A549 (cell line): ENCODE results near the gene SPRTN. TPM values are rescaled to one million over a fixed set of nuclear protein-coding genes. Genes with fewer than 3 reads are reported as not detected.

ENCODE experiments used
- ATAC-seq, 2 experiments: fragments of 200-7000 bp in 1 of 2; fragments of >200 bp in 1 of 2; cut with Nextera tagmentation in 1 of 2; cut with Tn5 transposase in 1 of 2; 3 replicates each; pipeline versions ENCODE4 v1.8.0 to v1.9.1; 2018 to 2020; ENCODE audit warnings: mild to moderate bottlenecking in 1 of 2, moderate library complexity in 1 of 2
- CTCF ChIA-PET: fragments of 300-600 bp; sonication (Branson Sonifier 250); formaldehyde crosslinking; extraction: SDS; loops from one replicate; lab custom pipeline; 2021; ENCODE audit warnings: antibody characterized with exemption, inconsistent platforms; lab: Yijun Ruan, JAX
- POLR2A ChIA-PET: fragments of 350-600 bp; formaldehyde crosslinking; extraction: SDS; loops from one replicate; lab custom pipeline; 2021; ENCODE audit warnings: antibody characterized with exemption, inconsistent platforms; lab: Yijun Ruan, JAX
- DNase-seq, 2 experiments: peaks; one replicate each; pipeline versions ENCODE4 v3.0.0 to v3.0.0-alpha.2; 2011 to 2016; ENCODE audit warnings: low read depth in 1 of 2, low spot score in 1 of 2
- FAIRE-seq: peaks from 2 replicates; lab custom pipeline; 2011; peaks lifted over from hg19 to GRCh38; lab: Jason Lieb, UNC
- H3K27ac ChIP-seq, 2 experiments: fragments of >200 bp; sonication (Bioruptor Twin); formaldehyde crosslinking; 3 replicates each; pipeline ENCODE4 v1.5.1; 2016 to 2017
- H3K4me1 ChIP-seq: fragments of >200 bp; sonication (Bioruptor Twin); formaldehyde crosslinking; 3 replicates; pipeline ENCODE4 v1.6.1; 2016
- H3K4me2 ChIP-seq: fragments of >200 bp; sonication (Bioruptor Twin); formaldehyde crosslinking; 3 replicates; pipeline ENCODE4 v1.6.1; 2016
- H3K4me3 ChIP-seq: fragments of >200 bp; sonication (Bioruptor Twin); formaldehyde crosslinking; 3 replicates; pipeline ENCODE4 v1.5.1; 2016
- H3K9me3 ChIP-seq: fragments of >200 bp; sonication (Bioruptor Twin); formaldehyde crosslinking; 3 replicates; pipeline ENCODE4 v1.6.1; 2016
- ATOH8 ChIP-seq: fragments of 250-450 bp; sonication (Bioruptor Pico); IDR thresholded peaks from 2 replicates; pipeline ENCODE4 v1.5.0; 2020; ENCODE audit warnings: low read depth, mild to moderate bottlenecking, moderate library complexity
- CHD2 ChIP-seq: fragments of 150-350 bp; IDR thresholded peaks from 2 replicates; pipeline ENCODE4 v1.6.1; 2014; ENCODE audit warnings: low read length; ENCODE audit not compliant: partially characterized antibody
- CHD4 ChIP-seq: fragments of 200-600 bp; sonication (generic); IDR thresholded peaks from 2 replicates; pipeline ENCODE4 v1.6.1; 2016; ENCODE audit warnings: antibody characterized with exemption, mild to moderate bottlenecking, borderline replicate concordance
- EHF ChIP-seq: fragments of 250-450 bp; sonication (Bioruptor Pico); IDR thresholded peaks from 2 replicates; pipeline ENCODE4 v1.5.0; 2020; ENCODE audit warnings: mild to moderate bottlenecking
- EHMT2 ChIP-seq: fragments of 200-600 bp; sonication (generic); IDR thresholded peaks from 2 replicates; pipeline ENCODE4 v1.6.1; 2016; ENCODE audit warnings: antibody characterized with exemption, low read depth, mild to moderate bottlenecking, moderate library complexity
- ELK1 ChIP-seq: fragments of 150-350 bp; IDR thresholded peaks from 2 replicates; pipeline ENCODE4 v1.6.1; 2014; ENCODE audit warnings: low read depth, mild to moderate bottlenecking, low read length
- EP300 ChIP-seq, 2 experiments: fragments of >200 bp; sonication (Bioruptor Twin); formaldehyde crosslinking; IDR thresholded peaks; 2 replicates in 1 of 2; 3 replicates in 1 of 2; pipeline ENCODE4 v1.6.1; 2016 to 2017
- ESRRA ChIP-seq: fragments of 150-350 bp; IDR thresholded peaks from 2 replicates; pipeline ENCODE4 v1.6.1; 2014; ENCODE audit warnings: mild to moderate bottlenecking, low read length, borderline replicate concordance
- GATA3 ChIP-seq: IDR thresholded peaks from 2 replicates; pipeline ENCODE4 v1.6.1; 2012; ENCODE audit warnings: borderline replicate concordance
- HDAC2 ChIP-seq: fragments of 200-600 bp; sonication (generic); IDR thresholded peaks from 2 replicates; pipeline ENCODE4 v1.6.1; 2016
- HOXB5 ChIP-seq: fragments of 250-450 bp; sonication (Bioruptor Pico); IDR thresholded peaks from 2 replicates; pipeline ENCODE4 v1.5.0; 2020; ENCODE audit warnings: mild to moderate bottlenecking, moderate library complexity
- JUN ChIP-seq, 2 experiments: fragments of >200 bp; sonication (Bioruptor Twin); formaldehyde crosslinking; IDR thresholded peaks; 2 replicates in 1 of 2; 3 replicates in 1 of 2; pipeline ENCODE4 v1.6.1; 2016 to 2017
- MYC ChIP-seq: IDR thresholded peaks from 2 replicates; pipeline ENCODE4 v1.6.1; 2012; ENCODE audit warnings: mild to moderate bottlenecking, inconsistent platforms, low read length, improper control_type of control experiment, borderline replicate concordance
- PHF8 ChIP-seq: fragments of 200-600 bp; sonication (generic); IDR thresholded peaks from 2 replicates; pipeline ENCODE4 v1.6.1; 2016; ENCODE audit warnings: low read depth, mild to moderate bottlenecking, antibody characterized with exemption, moderate library complexity, borderline replicate concordance
- RAD21 ChIP-seq, 2 experiments: fragments of >200 bp in 1 of 2; sonication (Bioruptor Twin) in 1 of 2; formaldehyde crosslinking in 1 of 2; IDR thresholded peaks in 1 of 2; conservative IDR thresholded peaks in 1 of 2; 2 replicates in 1 of 2; 3 replicates in 1 of 2; pipeline ENCODE4 v1.6.1; 2012 to 2018; ENCODE audit warnings: inconsistent platforms in 1 of 2
- RNF2 ChIP-seq: fragments of 200-600 bp; sonication (generic); IDR thresholded peaks from 2 replicates; pipeline ENCODE4 v1.6.1; 2016; ENCODE audit warnings: low read depth, mild to moderate bottlenecking, antibody characterized with exemption, moderate library complexity, borderline replicate concordance
- TFCP2L1 ChIP-seq: fragments of 250-450 bp; sonication (Bioruptor Pico); IDR thresholded peaks from 2 replicates; pipeline ENCODE4 v1.5.0; 2021; ENCODE audit warnings: mild to moderate bottlenecking
- TP53 ChIP-seq: fragments of 250-450 bp; sonication (Bioruptor Pico); IDR thresholded peaks from 2 replicates; pipeline ENCODE4 v1.5.0; 2021; ENCODE audit warnings: mild to moderate bottlenecking, moderate library complexity
- USF2 ChIP-seq: fragments of 450-650 bp; IDR thresholded peaks from 2 replicates; pipeline ENCODE4 v1.6.1; 2014; ENCODE audit warnings: antibody characterized with exemption
- ZFP36 ChIP-seq: fragments of 450-650 bp; IDR thresholded peaks from 2 replicates; pipeline ENCODE4 v1.6.1; 2014; ENCODE audit warnings: borderline replicate concordance; ENCODE audit not compliant: partially characterized antibody
- ZSCAN20 ChIP-seq: fragments of 250-450 bp; sonication (Bioruptor Pico); IDR thresholded peaks from 2 replicates; pipeline ENCODE4 v1.8.0; 2022; ENCODE audit warnings: mild to moderate bottlenecking, moderate library complexity
- WGBS: methylation state at CpG from one replicate; pipeline ENCODE4 v1.1.6; 2017; ENCODE audit errors: missing lambda C conversion rate; 5-methylcytosine and 5-hydroxymethylcytosine counted together
- polyA plus RNA-seq, 4 experiments: library from polyadenylated mRNA; depleted of rRNA in 3 of 4; stranded (reverse); fragments of >200 nt; fragmentation: RNase III in 1 of 4; extraction: RNeasy Plus Mini Kit Qiagen cat#74134 plus additional on column Dnase treatment in 1 of 4; gene quantifications; 2 replicates in 3 of 4; 3 replicates in 1 of 4; pipeline ENCODE4 v1.2.3, GENCODE V29; 2011 to 2017

SPRTN gene
- polyA plus RNA-seq, 2 of the 4 experiments (the other 2 are of a cell fraction), result 14.0 to 21.0 TPM

DNA sequence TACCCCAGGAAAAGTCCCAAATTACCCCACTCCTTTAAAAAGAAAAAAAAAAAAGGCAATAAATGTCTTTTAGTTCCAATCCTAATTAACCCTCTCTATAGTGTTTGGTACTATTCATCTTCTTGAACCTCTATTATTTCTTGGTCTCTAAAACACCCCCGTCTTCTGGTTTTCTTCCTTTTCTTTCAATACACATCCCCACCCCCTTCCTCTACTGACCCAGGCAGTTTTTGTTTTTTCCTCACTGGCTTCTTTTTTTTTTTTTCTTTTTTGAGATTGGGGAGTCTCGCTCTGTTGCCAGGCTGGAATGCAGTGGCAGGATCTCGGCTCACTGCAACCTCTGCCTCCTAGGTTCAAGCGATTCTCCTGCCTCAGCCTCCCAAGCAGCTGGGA, 57.9 kb downstream of the SPRTN start:
- TF ChIP-seq HDAC2 (no peak), HOXB5 (CRISPR knock-in tag) (0 out of 2 replicates have a peak, but pooled peaks have one; percentile 20), RAD21 (conservative IDR thresholded peaks at IDR 0.05 in 1 of 2, IDR thresholded peaks at IDR 0.05 in 1 of 2) (no peak), JUN (IDR thresholded peaks at IDR 0.05) (no peak), ELK1 (no peak)
- TF ChIP-seq, all 56 proteins: peak for 1
- DNase-seq (no peak), ATAC-seq (peak; percentile 37 to 38; a peak in 5 of 6 replicates), FAIRE-seq (no peak)
- Histone ChIP-seq H3K4me3 (peak overlapping the region; percentile 0; the same call in 1 of the 3 replicates), H3K4me2 (peak overlapping the region; percentile 80), H3K4me1 (peaks cover 87% of the 10 kb centered on the region), H3K9me3 (no peaks in the 10 kb centered on the region), H3K27ac (peak overlapping the region; percentile 80 to 87)
- WGBS, result 40% methylated on average over 4 of the region's 4 CpGs
- ChIA-PET POLR2A (interaction anchor here (0.8 to 1.1 kb wide), 2 partner anchors 13 to 58 kb away, joined by 3 read pairs; partner anchors contain the start of genes EXOC8 and SPRTN), CTCF (interaction anchor here (1.1 to 1.3 kb wide), 2 partner anchors 9 to 207 kb away, joined by 3 to 4 read pairs; no protein-coding TSS in a partner anchor)

- no peak for TF ChIP-seq ELK1
- TF ChIP-seq TFCP2L1 (CRISPR knock-in tag), result no peak
- TF ChIP-seq EP300 (IDR thresholded peaks at IDR 0.05), result no peak
- 0 out of 2 replicates have a peak, but pooled peaks have one; percentile 12 for TF ChIP-seq CHD4
- no peak for TF ChIP-seq ZSCAN20 (CRISPR knock-in tag)
- TF ChIP-seq RNF2, result no peak
- TF ChIP-seq ESRRA, result no peak
- no peak for TF ChIP-seq RAD21 (conservative IDR thresholded peaks at IDR 0.05 in 1 of 2, IDR thresholded peaks at IDR 0.05 in 1 of 2)
- no peak for TF ChIP-seq TP53 (CRISPR knock-in tag)
- TF ChIP-seq, all 56 proteins: peak for 1
- Histone ChIP-seq H3K9me3 (no peaks in the 10 kb centered on the region), H3K4me3 (no peak overlapping the region), H3K4me1 (peaks cover 89% of the 10 kb centered on the region), H3K27ac (peak overlapping the region; percentile 80 to 87), H3K4me2 (peak overlapping the region; percentile 80)
- POLR2A ChIA-PET, result no interaction called here
- WGBS, result 72% methylated on average over 2 of the region's 2 CpGs
- DNase-seq (no peak), FAIRE-seq (no peak), ATAC-seq (no peak)
- CTCF ChIA-PET, result interaction anchor here (0.6 to 1.8 kb wide), 3 partner anchors 24 to 207 kb away, joined by 3 to 4 read pairs (median 3); no protein-coding TSS in a partner anchor
These were observed 58.5 kb downstream of the SPRTN start for GRCh38 chr1:231396643-231397042.

DNA sequence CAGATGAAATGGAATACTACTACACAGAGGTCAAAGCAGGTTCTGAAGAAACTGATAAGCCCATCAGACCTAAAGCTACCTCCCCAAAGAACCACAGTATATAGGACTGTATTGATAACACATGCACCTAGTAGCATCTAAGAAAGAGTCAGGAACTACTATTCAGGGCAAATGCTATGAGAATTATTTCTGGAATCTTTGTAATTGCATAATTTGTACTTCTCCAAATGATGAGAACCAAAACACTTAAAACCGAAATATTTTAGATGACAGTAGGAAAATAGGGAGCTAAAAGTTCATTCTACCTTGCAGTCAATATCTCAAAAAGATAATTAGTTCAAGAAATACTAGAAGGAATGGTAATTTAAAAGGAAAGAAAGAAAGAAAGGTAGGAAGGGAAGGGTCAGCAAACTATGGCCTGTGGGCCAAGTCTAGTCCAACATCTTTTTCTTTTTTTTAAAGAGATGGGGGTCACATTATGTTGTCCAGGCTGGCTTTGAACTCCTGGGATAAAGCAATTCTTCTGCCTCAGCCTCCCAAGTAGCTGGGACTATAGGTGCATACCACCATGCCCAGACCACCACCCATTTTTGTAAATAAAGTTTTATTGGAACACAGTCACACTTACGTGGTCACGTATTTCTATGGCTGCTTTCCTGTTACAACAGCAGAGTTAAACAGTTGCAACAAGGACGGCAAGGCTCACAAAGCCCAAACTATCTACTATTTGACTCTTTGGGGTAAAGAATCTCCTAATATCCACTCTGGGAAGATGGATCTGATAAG, 60.0 kb downstream of the SPRTN start:
- FAIRE-seq (no peak), ATAC-seq (no peak), DNase-seq (no peak)
- 91% methylated on average over 4 of the region's 4 CpGs for WGBS
- Histone ChIP-seq H3K4me2 (peak overlapping the region; percentile 80), H3K4me3 (no peak overlapping the region), H3K9me3 (no peaks in the 10 kb centered on the region), H3K27ac (peak overlapping the region; percentile 80 to 87), H3K4me1 (peaks cover 89% of the 10 kb centered on the region)
- ChIA-PET CTCF (interaction anchor here (0.8 to 1.8 kb wide), 2 partner anchors 12 to 22 kb away, joined by 3 to 4 read pairs; no protein-coding TSS in a partner anchor), POLR2A (no interaction called here)
- TF ChIP-seq GATA3 (no peak), CHD2 (no peak), EHMT2 (no peak), MYC (no peak), PHF8 (no peak), TFCP2L1 (CRISPR knock-in tag) (no peak), ZFP36 (no peak), USF2 (no peak), EHF (no peak), CHD4 (no peak), ESRRA (no peak), ATOH8 (CRISPR knock-in tag) (no peak)
